ENCODE measurements around the gene TMEM242. TPM values are rescaled to one million over a fixed set of nuclear protein-coding genes. Genes with fewer than 3 reads are reported as not detected.

TMEM242 gene
- total RNA-seq, 4 donors from 2014 or later, result 2.7 to 8.0 (median 4.3) TPM

GRCh38 chr6:157258878-157259277 is 64.4 kb downstream of the TMEM242 start:
- H3K4me1 ChIP-seq, result peaks cover 0 to 40% (median 3%) of the 10 kb centered on the region in 3 donors
- no peaks in the 10 kb centered on the region for H3K27me3 ChIP-seq
- intact Hi-C loops (cut with DNase I), result no loop called here
- WGBS, 2 donors, result 91 to 94% methylated on average over 4 to 5 of the region's 11 CpGs
- H3K9me3 ChIP-seq, result no peaks in the 10 kb centered on the region
- DNase-seq, result no peak
- no peak overlapping the region for H3K27ac ChIP-seq
- TF ChIP-seq POLR2A (IDR thresholded peaks at IDR 0.05) (no peak), CTCF (IDR thresholded peaks at IDR 0.05) (no peak)
- H3K36me3 ChIP-seq, result no peaks in the 10 kb centered on the region
- H3K4me3 ChIP-seq, result no peak overlapping the region

GRCh38 chr6:157255079-157255478 is 68.2 kb downstream of the TMEM242 start:
- H3K9me3 ChIP-seq, result no peaks in the 10 kb centered on the region
- WGBS, 2 donors, result 100% methylated on average over 1 to 2 of the region's 3 CpGs
- no peak for TF ChIP-seq CTCF (IDR thresholded peaks at IDR 0.05)
- TF ChIP-seq POLR2A (IDR thresholded peaks at IDR 0.05), result no peak
- intact Hi-C loops (cut with DNase I), result no loop called here
- H3K4me1 ChIP-seq, result peaks cover 0 to 19% (median 0%) of the 10 kb centered on the region in 3 donors
- no peak overlapping the region for H3K4me3 ChIP-seq
- DNase-seq, result no peak
- H3K27ac ChIP-seq, result no peak overlapping the region
- no peaks in the 10 kb centered on the region for H3K27me3 ChIP-seq
- H3K36me3 ChIP-seq, result no peaks in the 10 kb centered on the region

- H3K9me3 ChIP-seq, result no peaks in the 10 kb centered on the region
- peaks cover 0 to 13% (median 0%) of the 10 kb centered on the region in 3 donors for H3K4me1 ChIP-seq
- intact Hi-C loops (cut with DNase I), result no loop called here
- DNase-seq, result no peak
- no peaks in the 10 kb centered on the region for H3K36me3 ChIP-seq
- H3K4me3 ChIP-seq, result no peak overlapping the region
- H3K27me3 ChIP-seq, result no peaks in the 10 kb centered on the region
- no peak overlapping the region for H3K27ac ChIP-seq
- no peak for TF ChIP-seq POLR2A (IDR thresholded peaks at IDR 0.05)
- TF ChIP-seq CTCF (IDR thresholded peaks at IDR 0.05), result no peak
- WGBS, 2 donors, result 80 to 96% methylated on average over 3 of the region's 3 CpGs
Observed at GRCh38 chr6:157254538-157254937, 68.8 kb downstream of the TMEM242 start.

- no peaks in the 10 kb centered on the region for H3K9me3 ChIP-seq
- intact Hi-C loops (cut with DNase I), result no loop called here
- no peaks in the 10 kb centered on the region for H3K27me3 ChIP-seq
- no peak for TF ChIP-seq CTCF (IDR thresholded peaks at IDR 0.05)
- TF ChIP-seq POLR2A (IDR thresholded peaks at IDR 0.05), result no peak
- DNase-seq, result no peak
- peaks cover 0 to 6% (median 0%) of the 10 kb centered on the region in 3 donors for H3K4me1 ChIP-seq
- 74 to 81% methylated on average over 7 of the region's 7 CpGs for WGBS, 2 donors
- H3K27ac ChIP-seq, result no peak overlapping the region
- no peak overlapping the region for H3K4me3 ChIP-seq
- H3K36me3 ChIP-seq, result no peaks in the 10 kb centered on the region
Observed at GRCh38 chr6:157253699-157254098, 69.6 kb downstream of the TMEM242 start.

GRCh38 chr6:157253017-157253416 is 70.3 kb downstream of the TMEM242 start:
- no peak overlapping the region for H3K27ac ChIP-seq
- no peak for DNase-seq
- WGBS, 2 donors, result 78 to 80% methylated on average over 4 to 7 of the region's 7 CpGs
- H3K36me3 ChIP-seq, result no peaks in the 10 kb centered on the region
- intact Hi-C loops (cut with DNase I), result no loop called here
- H3K27me3 ChIP-seq, result no peaks in the 10 kb centered on the region
- no peaks in the 10 kb centered on the region for H3K4me1 ChIP-seq
- peaks cover 0 to 3% (median 0%) of the 10 kb centered on the region in 3 donors for H3K9me3 ChIP-seq
- H3K4me3 ChIP-seq, result no peak overlapping the region
- TF ChIP-seq CTCF (IDR thresholded peaks at IDR 0.05) (no peak), POLR2A (IDR thresholded peaks at IDR 0.05) (no peak)

All from esophagus squamous epithelium (tissue), 5 donors.